IPS DF 4.7 (cell line): ENCODE measurements around the gene PDE4A.
A peak's percentile ranks its signal among the peaks of the same experiment; 100 is the strongest.
"Not testable (repeated sequence)": the region's sequence is repeated elsewhere in the genome, so short reads cannot be mapped to it uniquely, and the experiment has no call there.

Experiments used
- DNase-seq: peaks from one replicate; pipeline ENCODE4 v3.0.0-alpha.2; 2013; ENCODE audit warnings: low spot score; ENCODE audit errors: extremely low read depth

Gene PDE4A

DNA sequence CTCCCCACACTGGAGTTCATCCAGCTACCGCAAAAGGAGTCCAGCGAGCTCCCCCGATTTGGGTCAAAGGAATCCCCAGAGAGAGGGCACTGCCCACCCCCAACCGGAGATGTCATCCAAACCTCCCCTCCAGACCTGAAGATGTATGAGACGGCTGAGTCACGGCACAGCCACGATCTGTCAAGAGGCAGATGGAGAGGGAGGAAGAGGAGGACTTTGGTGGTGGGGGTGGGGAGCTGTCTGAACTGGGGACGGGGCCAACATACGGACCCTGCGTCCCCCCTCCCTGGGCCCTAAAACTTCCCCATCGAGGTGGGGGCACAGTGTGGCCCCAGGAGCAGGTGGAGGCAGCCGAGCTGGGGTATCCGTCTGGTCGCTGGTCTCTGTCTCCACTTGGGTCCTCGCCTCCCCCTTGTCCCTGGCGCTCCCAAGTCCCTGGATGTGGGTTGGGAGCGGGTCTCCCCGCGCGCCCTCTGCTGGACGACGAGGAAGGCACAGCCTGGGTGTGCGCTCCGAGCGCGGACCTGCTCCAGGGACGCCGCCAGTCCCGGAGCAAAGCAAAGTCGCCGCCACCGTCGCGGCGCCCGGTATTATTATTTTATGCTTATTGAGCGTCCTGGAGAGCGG, 3.8 kb downstream of the PDE4A start:
- no peak for DNase-seq

- DNase-seq = no peak
These were observed 6.8 kb downstream of the PDE4A start for GRCh38 chr19:10427169-10427568.

DNA sequence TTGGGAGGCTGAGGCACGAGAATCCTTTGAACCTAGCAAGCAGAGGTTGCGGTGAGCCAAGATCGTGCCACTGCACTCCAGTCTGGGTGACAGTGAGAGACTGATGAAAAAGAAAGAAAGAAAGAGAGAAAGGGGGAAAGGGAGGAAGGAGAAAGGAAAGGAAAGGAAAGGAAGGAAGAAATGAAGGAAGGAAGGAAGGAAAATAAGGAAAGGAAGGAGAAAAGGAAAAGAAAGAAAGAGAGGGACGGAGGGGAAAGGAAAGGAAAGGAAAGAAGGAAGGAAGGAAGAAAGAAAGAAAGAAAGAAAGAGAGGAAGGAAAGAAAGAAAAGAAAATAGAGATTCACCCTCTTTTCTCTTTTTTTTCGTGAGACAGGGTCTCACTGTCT, 8.7 kb downstream of the PDE4A start:
- DNase-seq = no peak

- no peak for DNase-seq
These were observed 10.3 kb downstream of the PDE4A start for GRCh38 chr19:10430505-10431253.

GRCh38 chr19:10431254-10431942, 11.1 kb downstream of the PDE4A start:
- no peak for DNase-seq

DNA sequence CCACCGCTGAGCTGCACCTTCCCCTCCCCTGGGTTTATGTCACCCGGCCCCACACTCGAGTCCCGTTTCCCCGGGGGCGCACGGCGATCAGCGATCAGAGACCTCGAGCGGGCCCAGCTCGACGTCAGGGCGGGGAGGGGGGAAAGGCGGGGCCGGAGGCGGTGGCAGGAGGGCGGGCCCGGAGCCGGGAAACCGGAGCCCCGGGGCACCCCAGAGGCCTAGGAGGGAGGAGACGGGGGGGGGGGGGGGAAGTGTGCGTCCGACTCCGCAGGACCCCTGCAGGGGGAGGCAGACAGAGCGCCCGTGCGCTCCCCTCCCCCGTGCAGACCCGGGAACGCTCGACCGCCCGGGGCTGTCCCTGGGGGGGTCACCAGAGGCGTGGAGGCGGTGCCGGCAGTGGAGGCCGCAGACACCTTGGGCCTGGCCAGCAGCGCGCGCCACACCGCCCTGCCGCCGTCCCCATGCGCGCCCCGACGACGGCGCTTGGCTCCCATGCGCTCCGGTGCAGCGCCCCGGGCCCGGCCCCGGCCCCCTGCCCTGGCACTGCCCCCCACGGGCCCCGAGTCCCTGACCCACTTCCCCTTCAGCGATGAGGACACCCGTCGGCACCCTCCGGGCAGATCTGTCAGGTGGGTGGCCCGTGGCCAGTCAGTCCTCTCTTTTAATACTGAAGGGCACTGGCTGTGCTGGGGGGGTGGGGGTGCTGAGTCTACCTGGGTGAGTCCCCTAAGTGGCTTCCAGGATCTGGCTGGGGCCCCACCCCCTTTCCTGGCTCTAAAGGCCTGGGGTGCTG, 11.8 kb downstream of the PDE4A start:
- DNase-seq = no peak

DNA sequence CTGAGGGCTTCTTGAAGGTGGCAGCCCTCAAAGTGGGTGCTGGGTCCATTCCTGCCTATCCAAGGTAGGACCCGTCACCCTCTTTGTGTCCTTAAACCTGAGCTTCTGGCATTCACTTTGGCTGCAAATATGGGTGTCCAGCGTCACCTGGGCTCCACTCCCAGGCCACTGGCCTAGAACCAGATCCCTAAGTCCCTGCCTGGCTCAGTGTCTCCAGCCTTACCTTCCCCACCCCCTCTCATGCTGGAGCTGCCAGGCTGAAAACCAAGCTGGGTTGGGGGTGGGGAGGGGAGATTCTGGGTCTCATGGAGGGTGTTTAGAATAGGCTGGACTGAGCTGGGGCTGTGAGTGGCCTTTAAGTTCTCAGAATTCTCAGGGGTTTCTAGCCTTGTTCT, 12.4 kb downstream of the PDE4A start:
- no peak for DNase-seq

DNA sequence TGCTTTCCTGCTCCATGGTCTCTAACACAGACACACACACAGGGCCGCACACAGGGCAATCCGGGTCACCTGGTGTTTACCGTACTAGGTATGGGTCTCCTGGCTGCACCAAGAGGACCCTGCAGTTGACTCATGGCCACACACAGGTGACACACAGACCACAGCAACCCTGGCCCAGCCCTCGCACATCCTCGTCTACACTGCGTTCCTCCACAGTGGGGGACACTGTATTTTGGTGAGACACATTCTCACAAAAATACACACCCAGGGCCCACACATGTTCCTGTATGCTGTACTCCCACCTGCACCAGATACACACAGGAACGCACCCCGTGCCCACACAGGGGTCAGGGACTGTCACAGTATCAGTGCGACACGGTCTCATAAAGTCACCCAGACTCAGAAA, 12.8 kb downstream of the PDE4A start:
- DNase-seq = no peak

DNA sequence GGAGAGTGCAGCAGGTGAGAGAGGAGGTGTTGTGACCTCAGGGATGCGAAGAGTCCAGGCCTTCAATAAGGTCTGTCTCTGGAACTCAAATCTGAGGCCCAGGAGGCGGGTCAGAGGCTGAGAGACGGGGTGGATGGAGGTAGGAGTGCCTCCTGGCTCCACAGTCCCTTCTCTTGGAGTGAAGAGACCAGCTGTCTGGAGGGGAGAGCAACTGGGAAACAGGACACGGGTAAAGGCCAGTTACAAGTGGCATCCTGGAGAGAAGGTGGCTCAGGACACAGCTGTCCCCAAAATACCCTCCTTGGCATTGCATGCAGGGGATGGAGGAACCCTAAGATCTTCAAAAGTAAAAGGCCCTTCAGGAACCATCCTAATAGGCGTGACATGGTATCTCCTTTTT, 19.2 kb downstream of the PDE4A start:
- DNase-seq = no peak

DNA sequence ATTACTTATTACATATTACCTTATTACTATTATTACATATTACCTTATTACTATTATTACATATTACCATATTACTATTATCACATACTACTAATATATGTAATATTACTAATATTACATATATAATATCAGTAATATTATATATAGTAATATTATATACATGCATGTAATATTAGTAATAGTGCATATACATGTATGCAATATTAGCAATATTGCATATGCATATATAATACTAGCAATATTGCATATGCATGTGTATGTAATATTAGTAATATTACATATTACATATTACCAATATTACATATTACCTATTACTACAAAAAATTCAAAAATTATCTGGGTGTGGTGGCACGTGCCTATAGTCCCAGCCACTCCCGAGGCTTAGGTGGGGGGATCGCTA, 22.4 kb downstream of the PDE4A start:
- no peak for DNase-seq

DNA sequence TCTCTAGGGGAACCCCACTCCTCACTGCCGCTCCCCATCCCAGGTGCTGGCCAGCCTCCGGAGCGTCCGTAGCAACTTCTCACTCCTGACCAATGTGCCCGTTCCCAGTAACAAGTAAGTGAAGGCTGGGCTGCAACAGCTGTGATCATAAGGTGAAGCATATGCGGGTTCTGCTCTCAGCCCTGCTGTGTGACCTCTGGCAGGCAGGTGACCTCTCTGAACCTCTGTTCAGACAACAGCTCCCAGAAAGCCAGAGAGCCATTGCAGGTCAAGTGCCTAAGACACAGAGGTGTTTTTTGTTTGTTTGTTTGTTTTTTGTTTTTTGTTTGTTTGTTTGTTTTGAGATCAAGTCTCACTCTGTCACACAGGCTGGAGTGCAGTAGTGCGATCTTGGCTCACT, 28.7 kb downstream of the PDE4A start:
- DNase-seq = no peak

DNA sequence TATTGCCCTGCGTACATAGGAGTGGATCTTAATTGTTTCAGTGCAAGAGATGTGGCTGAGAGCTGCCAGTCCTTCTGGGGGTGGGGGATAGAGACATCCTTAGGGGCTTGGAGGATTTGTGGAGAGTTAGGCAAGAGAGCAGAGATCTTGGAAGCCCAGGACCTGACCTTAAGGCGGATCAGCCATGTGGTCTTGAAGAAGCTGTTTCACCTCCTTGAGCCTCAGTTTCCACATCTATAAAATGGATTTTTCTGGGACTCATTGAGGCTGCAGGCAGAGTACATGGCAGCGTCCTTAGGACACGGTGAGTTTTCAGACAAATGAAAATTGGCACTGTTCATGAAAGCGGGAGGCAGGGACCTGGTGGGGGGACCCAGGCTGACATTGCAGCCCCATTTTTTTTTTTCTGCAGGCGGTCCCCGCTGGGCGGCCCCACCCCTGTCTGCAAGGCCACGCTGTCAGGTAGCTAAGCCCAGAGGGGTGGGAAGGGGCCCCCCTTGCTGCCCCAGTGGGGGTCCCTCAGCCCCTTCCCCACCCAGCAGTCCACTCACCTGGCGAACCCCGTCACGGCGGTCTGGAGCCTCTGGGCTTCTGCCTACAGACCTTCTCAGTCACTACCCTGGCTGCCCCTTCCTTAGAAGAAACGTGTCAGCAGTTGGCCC, 30.0 kb downstream of the PDE4A start:
- no peak for DNase-seq

DNA sequence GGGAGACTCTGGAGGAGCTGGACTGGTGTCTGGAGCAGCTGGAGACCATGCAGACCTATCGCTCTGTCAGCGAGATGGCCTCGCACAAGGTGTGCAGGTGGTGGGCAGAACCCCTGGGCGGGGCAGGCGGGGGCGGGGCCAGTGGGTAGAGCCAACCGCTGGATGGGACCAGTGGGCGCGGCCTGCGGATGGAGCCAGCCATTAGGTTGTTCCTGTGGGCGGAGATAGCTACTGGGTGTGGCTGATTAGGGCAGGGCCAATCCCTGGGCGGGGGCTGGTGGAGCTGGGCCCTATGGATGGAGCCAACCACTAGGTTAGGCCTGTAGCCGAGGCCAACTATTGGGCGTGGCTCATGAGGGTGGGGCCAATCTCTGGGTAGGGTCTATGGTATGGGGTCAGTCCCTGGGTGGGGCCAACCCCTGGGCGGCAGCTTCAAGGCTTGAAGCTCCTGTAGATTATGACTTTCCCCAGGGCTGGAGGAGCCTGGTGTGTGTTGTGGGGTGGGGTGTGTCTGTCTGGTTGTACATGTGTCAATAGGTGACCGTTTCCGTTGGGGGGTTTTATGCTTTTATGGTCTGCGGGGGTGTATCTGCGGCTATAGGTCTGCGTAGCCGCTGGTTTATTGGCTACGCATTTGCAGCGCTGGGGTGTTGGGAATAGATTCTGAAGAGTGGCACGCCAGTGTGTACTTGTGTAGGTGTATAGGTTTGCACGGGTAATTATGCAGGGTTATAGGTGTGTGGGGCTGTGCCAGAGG, 30.7 kb downstream of the PDE4A start:
- DNase-seq = no peak

DNA sequence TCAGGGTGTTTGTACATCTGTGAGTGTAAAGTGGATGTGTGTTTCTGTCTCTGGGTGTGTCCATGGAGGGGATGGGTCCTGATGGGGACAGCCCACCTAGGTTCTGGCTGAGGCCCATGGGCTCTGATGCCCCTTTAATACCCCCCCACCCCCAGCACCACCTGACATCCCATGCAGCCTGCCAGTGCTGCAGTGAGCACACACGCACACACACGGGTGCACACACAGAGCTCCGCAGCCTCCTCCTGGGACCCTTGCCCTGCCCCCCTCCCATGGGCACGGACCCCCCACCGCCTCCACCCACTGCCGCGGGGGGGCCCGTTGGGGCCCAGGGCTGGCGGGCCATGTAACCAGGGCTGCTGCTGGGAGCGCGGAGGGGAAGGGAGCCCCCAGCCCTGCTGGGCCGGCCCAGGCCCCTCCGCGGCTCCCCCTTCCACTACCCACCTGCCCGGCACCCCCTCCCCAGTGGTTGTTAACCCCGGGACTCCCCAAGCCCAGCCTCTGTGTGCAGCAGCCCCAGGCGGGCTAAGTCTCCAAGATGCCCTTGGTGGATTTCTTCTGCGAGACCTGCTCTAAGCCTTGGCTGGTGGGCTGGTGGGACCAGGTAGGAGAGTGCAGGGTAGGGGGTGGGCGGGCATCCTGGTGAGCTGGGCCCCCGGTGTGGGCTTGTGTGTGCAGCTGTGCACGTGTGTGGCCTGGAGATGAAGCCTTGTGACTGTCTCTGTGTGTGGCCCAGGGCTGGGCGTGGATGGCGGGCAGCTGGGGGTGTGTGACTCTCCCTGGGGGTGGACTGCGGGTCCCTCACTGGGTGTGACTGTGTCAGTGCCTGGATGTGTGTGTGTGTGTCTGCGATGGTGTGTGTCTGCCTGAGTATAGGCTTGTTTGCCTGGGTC, 32.6 kb downstream of the PDE4A start:
- no peak for DNase-seq

DNA sequence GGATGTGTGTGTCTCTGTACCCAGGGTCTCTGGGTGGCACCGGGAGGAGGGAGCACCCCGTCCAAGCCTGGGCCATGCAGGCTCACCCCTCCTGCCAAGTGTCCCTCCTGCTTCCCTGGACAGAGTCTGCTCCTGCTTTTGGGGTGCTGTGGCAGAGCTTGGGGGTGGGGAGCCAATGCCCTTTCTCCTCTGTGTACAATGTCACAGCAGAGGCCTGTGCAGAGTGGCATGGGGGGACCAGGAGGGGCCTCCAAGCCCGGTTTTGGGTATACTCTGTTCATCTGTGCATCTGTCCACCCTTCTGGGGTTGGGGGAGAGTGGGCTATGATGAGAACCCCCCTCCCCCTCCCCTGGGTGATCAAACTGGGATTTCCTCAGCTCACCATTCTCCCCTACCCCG, 33.5 kb downstream of the PDE4A start:
- DNase-seq = no peak

DNA sequence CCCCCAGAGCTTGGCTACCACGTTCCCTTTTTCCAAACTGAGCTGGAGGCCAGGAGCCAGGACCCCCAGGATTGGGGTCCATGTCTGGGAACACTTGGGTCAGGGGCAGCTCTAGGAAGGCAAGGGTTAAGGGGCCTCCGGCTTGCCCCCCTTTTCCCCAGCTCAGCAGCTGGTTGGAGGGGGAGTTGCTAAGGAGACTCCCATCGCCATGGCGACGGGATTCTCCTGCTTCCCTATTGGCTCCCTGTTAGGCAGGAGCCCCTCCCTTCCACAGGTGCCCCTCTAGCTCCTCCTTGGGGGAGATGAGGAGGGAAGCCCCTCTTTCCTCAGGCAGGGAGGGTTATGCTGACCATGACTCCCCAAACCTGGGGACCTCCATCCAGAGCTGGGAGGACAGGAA, 33.9 kb downstream of the PDE4A start:
- peak; percentile 44 for DNase-seq

DNA sequence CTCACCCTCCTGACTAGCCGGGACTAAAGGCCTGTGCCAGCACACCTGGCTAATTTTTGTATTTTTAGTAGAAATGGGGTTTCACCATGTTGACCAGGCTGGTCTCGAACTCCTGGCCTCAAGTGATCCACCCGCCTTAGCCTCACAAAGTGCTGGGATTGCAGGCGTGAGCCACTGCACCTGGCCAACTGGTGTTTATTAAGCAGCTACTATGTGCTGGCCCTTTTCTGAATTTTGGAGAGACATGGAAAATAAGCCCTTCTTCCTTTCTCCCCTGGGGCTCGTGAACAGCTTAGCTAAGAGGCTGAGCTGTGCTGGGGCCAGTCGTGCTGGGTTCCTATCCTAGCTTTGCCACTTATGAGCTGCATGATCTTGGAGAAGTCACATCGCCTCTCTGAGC, 38.4 kb downstream of the PDE4A start:
- not testable (repeated sequence) for DNase-seq

- no peak for DNase-seq
These were observed 40.3 kb downstream of the PDE4A start for GRCh38 chr19:10460714-10461046.

DNA sequence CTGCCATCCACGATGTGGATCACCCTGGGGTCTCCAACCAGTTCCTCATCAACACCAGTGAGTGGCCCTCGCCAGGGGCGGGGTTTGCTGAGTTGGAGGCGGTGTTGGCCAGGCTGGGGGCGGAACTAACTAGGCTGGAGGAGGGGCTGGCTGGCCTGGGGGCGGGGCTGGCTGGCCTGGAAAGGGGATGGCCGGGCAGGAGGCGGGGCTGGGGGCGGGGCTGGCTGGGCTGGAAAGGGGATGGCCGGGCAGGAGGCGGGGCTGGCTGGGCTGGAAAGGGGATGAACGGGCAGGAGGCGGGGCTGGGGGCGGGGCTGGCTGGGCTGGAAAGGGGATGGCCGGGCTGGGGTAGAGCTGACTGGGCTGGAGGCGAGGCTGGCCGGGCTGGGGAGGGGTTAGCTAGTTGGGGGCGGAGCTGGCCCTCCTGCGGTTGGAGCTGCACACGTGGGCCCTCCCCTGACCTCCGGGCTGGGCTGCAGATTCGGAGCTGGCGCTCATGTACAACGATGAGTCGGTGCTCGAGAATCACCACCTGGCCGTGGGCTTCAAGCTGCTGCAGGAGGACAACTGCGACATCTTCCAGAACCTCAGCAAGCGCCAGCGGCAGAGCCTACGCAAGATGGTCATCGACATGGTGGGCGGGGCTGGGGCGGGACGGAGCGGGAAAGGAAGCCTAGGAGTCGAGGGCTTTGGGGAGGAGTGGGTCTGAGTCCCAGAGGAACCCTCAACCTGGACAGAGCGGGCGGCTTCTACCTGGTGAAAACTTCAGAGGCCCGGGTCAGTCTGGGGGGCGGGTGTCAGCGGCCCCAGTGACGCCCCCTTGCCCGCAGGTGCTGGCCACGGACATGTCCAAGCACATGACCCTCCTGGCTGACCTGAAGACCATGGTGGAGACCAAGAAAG, 41.0 kb downstream of the PDE4A start:
- DNase-seq = peak; percentile 58
